Renal pelvis (tissue), 4 donors: ENCODE measurements around the gene LETMD1. TPM values are rescaled to one million over a fixed set of nuclear protein-coding genes. Genes with fewer than 3 reads are reported as not detected.
A peak's percentile ranks its signal among the peaks of the same experiment; 100 is the strongest.

ENCODE experiments used
- DNase-seq: peaks from one replicate; pipeline ENCODE4 v3.0.0-alpha.2; 2013
- polyA plus RNA-seq, 3 donors: library from polyadenylated mRNA; unstranded; fragments of 120-200 nt; gene quantifications; one replicate each; pipeline ENCODE4 v1.2.1, GENCODE V29; 2013; ENCODE audit not compliant: insufficient read length in 3 of 3

The LETMD1 gene
- polyA plus RNA-seq, 3 donors, result 81.3 to 161 (median 149) TPM

DNA sequence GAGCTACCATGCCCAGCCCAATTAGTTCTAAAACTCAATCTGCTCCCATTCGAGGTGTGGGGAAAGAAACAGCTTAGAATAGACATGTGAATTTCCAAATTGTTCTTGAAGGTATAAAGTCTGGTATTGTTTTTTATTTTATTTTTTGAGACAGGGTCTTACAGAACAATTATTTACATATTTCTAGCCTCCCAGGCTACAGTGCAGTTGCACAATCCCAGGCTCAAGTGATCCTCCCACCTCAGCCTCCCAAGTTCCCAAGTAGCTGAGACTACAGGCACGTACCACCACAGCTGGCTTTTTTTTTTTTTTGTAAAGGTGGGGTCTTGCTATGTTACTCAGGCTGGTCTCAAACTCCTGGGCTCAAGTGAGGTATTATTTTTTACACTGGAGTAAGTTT, 28.2 kb upstream of the LETMD1 start:
- DNase-seq, result no peak

DNA sequence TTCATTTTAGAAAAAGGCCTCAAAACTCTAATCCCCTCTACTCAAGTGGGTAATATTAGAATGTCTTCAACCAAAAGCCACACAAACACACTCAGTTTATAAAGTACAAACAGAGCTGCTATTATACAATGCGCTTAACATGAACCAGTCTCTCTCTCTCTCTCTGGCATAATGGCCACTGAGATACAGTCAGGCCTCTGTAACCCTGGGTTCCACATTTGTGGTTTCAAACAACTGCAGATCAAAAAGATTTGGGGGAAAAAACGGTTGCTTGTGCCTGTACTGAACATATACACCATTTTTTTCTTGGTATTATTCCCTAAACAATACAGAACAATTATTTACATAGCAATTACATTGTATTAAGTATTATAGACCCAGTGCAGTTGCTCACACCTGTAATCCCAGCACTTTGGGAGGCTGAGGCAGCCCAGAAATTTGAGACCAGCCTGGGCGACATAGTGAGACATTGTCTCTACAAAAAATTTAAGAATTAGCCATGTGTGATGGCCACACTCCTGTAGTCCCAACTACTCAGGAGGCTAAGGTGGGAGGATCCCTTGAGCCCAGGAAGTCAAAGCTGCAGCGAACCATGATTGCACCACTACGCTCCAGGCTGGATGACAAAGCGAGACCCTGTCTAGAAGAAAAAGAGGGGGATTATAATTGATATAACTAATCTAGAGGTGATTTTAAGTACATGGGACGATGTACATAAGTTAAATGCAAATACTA, 27.5 kb upstream of the LETMD1 start:
- DNase-seq, result no peak

DNA sequence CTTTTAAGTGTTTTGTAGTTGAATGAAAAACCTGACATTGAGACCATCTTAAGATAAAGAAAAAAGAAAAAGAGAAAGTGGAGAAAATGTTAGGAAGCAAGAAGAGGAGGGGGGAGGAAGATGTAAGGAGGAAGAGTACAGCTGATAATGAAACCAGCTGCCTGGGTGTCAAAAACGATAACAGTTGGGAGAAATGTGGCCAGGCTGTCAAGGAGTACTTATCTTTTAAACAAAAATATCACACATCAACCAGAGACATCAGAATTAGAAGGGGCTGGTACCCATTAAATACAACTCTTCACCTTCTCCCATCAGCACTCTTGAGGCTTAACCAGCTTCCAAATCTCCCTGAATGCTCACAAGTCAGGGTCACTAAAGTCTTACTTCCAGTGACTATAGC, 26.4 kb upstream of the LETMD1 start:
- no peak for DNase-seq

DNA sequence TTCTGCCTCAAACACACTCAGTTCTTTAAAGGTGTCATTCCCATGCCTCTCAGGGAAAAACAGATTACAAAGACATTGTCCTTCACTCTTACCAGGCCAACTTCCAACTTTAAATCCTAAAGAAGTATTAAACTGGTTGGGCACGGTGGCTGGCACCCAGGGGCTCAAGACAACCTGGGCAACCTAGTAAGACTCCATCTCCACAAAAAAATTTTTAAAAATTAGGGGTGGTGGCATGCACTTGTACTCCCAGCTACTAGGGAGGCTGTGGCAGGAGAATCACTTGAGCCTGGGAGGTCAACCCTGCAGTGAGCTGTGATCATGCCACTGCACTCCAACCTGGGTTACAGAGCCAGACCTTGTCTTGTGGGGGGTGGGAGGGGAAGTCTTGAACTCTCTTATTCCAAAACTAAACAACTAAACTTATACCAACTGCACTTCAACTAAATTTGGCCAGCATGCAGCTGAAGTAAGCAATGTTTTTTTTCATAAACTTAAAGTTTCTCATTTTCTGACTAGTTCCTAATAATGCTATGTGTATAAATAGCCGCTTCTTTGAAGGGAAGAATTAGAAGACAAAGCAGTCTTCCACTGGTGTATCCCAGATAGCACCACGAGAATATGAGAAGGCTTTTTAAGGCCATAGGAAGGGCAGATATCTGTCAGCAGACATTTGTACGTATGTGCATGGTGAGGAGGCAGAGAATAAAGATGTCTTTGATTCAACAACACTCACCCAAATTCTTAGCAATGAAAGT, 24.3 kb upstream of the LETMD1 start:
- no peak for DNase-seq

DNA sequence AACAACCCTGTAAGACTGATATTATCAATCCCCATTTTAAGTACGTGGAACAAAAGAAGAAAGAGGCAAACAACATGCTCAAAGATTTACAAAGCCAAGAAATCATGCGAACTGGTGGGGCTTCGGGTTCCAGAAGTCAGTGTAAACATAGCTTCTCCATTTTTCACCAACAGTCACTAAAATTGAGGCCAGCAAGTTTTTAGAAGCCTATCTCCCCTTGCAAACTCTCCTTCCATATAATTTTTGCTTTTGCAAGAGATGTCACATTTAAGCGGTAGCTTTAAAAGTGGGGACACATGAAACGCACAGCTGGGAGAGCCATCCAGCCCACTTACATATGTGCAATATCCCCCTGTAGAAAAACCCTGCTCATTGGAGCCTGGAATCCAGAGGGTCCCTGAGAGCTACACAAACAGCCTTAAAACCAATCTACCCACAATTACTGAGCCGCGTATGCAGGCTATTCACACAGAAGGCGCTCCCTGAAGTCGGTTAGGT, 22.7 kb upstream of the LETMD1 start:
- DNase-seq, result no peak

DNA sequence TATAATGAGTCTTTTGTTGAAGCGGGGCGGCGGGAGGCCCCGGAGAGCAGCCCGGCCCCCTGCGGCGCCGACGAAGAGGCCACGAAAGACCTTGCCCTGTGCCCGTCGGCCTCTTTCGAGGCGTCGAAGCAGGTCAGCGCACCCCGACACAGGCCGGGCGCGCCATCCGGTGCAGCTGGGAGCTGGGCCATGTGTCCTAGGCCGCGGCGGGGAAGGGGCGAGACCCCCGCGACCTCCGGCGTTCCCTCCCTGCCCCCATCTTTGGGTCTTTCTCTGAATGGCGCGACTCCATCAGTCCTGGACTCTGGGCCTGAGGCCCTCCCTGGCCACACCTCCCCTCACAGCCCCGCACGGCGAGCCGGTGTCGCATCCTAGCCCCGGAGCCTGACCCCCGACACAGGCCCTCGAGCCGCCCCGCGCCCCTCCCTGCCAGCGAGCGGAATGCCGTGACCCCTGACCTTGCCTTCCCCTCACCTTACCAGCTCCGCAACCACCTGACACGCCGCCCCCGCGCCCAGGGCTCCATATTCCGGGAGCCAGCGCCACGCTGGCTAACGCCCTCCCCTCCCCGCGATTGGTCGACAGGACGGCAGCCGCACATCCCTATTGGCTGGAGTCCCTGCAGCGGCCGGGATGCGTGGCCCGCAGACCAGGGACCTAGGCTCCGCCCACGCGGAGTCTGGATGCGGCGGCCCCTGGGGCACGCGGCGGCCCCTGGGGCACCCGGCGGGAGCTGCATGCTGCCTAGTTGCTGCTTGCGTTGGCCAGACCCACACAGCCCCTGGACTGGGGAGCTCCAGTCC, 22.1 kb upstream of the LETMD1 start, which contains the start of gene SLC11A2:
TSS of gene SLC11A2 (minus strand) at position 549 of the 803 bp plus-strand sequence. CDS start 15,656 bp downstream, outside the sequence.
- peak; percentile 95 for DNase-seq

DNA sequence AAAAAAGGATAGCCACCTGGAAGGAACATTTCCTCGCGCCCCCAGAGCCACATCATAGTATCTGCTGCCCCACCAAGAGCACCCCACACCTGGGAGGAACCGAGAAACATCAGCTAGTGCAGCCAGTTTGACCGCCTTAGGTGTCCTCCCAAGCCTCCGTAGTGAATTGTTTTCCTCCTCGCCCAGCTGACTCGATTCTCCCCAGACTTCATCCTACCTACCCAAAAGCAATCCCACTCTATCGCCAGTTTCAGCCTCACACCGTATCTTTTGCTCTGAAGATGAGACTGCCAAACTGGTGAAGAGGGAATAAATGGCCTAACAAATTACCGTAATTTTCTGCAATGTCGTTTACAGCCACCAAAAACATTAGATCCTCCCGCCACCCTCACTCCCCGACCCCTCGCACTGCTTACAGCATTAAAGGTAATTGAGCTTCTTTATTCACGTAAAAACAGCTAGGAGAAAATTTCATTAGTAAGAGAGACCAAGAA, 20.7 kb upstream of the LETMD1 start:
- no peak for DNase-seq

DNA sequence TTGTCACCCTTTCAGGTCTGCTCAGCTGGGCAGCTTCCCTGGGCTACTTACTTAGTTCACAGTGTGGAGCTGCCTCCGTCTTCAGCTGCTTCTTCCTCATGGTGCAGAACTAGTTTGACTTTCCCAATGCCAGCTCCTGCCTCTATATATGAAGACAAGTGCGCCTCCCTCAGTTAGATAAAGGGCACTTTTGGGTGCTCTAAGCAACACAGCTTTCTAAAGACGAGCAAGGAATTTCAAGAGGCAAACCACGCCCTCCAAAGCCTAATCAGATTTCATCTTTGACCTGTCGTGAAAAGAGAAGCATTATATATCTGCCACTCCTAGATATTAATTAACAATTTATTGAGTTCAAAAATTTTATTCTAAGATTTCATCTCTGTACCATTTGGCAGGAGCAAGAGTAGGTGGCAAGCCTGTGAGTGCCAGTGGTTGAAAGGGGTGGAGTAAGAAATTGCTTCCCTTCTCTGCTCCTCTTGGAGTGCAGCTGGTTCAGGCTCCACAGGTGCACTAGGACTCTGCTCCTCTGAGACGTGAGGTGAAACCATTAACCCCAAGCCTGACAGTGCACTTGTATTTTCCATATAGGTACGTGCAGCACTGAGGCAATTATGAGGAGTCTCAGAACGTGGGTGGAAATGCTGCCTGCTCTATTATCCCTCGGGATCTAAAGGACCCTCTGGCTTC, 19.9 kb upstream of the LETMD1 start:
- DNase-seq, result no peak

DNA sequence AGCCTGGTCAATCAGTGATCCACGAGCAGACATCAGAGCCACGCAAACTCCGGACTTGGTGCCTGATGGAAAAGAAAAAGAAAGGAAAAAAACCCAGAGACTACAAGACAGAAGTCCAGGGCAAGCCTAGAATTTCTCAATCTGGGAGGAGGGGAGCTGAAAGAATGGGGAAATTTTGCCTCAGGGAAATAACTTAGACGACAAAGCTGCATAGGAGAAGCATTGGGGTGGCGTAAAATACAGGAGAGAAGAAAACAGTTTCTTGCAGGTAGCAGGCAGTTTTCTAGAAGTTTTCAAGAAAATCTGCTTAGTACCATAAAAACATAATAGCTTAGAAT, 19.3 kb upstream of the LETMD1 start:
- DNase-seq, result no peak

DNA sequence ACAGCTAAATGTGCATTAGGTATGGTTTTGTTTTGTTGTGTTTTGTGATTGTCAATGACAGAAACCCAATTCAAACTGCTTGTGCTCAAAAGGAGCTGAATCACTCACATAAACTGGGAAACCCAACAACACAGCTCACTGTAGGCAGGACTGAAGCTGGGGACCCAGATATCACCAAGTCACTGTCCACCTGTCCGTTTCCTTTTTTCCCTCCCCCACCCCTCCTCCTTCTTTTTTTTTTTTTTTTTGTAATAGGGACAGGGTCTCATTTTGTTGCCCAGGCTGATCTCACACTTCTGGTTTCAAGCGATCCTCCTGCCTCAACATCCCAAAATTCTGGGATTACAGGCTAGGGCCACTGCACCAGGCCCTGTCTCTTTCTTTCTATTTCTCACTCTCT, 15.1 kb upstream of the LETMD1 start:
- no peak for DNase-seq

DNA sequence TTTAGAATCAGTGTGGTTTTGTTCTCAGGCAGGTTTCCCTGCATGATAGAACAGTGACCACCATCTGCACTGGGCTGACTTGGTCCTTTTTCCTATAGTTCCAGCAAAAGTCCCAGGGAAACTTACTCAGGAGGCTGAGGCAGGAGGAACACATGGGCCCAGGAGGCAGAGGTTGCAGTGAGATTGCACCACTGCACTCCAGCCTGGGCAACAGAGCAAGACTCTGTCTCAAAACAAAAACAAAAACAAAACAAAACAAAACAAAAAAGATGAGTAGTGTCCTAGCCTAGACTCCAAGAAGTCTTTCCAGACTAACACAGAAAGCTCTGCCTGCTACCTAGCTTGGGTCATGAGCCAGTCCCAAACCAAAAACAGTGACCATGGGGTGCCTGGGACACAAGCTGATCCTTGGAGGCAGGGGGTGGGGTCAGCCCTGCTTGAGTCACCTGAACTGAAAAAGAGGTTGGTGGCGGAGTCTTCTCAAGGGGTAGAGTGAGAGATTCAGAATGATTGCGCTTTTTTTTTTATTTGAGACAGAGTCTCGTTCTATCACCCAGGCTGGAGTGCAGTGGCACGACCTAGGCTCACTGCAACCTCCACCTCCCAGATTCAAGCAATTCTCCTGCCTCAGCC, 14.6 kb upstream of the LETMD1 start:
- DNase-seq, result no peak

DNA sequence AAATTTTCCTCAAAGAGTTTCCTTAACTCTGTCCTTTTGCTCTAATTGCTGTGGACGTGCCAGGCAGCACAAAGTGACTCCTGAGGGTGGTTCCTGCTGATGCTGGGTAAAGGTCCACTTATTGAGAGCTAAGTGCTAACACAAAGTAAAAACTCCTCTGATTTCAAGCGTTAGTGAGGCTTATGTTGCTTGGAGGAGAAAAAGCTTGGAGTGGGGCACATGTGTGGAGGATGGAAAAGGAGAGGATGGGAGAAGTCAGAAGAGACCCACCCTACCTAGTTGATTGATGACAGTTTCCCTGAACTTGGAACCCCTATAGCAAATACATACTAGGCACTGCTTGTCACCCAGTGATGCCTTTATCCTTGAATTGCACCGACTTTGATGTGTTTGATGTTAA, 11.8 kb upstream of the LETMD1 start:
- no peak for DNase-seq

DNA sequence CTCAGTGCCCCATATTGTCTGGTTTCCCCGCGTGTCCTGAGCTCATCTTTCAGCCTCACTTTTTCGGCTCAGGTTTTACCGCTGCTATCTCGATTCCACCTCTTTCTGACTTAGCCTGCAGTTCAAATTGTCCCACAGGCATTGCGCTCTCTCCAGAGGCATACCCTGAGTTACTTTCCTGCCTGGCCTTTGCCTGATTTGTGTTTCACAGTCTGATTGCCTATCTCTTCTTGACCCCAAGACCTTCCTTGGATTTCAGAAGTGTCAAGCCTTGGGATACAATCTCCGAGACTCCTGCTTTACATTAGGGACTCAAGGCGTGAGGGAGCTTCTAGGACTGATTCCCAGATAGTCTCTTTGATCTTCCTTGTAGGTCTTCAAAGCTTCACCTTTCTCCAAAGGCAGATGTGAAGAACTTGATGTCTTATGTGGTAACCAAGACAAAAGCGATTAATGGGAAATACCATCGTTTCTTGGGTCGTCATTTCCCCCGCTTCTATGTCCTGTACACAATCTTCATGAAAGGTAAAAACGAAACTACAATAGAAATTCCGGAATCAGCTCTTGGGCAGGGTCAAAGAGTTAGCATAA, 629 bp downstream of the LETMD1 start:
- DNase-seq, result no peak

DNA sequence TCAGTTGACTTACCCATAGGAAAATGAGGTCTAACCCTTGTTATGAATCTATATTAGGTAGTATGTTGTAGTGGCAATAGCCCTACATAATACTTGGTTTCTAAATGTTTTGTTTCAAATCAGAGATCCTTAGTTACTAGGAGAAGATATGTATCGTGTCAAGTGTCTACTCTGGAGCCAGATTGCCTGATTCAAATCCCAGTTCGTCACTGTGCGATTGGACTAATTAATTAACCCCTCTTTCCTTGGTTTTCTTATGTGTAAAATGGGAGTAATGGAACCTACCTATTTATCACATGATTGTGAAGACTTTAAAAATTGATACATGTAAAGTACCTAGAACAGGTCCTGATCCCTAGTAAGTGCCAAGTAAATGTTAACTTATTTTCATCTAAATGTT, 1.4 kb downstream of the LETMD1 start:
- no peak for DNase-seq

DNA sequence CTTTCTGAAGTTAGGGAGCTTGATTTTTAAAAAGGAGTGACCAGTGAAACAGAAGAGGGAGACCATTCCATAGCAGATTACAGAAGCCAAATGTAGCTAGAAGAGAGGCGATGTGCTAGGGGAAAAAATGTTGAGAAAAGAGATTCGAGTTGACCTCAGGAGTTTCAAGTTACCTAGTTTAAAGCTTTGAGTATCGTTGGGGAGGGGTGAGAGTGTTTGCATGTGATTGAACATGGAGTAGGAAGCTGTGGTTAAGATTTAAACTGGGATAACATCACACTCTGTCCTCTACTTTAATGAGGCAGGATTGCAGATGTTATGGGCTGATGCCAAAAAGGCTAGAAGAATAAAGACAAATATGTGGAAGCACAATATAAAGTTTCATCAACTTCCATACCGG, 3.7 kb downstream of the LETMD1 start:
- DNase-seq, result no peak

DNA sequence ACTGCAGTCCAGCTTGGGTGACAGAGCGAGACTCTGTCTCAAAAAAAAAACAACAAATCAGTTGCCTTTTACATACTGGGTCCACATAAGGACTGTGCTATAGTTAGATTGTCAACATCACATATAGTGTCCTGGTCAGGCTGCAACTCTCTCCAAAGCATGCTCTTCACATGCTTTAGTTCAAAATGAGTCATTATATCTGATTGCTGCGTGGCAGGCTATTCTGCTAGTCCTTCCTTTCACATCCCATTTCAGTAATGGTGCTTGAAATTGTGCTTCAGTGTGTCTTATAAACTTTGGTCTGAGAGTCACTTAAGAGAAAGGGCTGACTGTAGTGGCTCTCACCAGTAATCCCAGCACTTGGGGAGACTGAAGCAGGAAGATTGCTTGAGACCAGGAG, 6.9 kb downstream of the LETMD1 start:
- DNase-seq, result no peak

DNA sequence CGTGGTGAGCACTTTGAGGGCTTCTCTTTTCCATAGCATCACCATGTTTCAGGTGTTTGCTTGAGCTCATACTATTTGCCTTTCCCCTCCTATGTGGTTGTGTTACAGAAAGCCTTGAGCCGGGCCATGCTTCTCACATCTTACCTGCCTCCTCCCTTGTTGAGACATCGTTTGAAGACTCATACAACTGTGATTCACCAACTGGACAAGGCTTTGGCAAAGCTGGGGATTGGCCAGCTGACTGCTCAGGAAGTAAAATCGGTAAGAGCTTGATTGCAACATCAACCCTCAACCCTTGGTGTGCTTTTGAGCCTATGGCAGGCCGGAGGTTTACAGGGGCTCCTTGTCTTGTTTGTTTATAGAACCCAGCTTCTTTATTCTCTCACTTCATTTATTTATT, 8.1 kb downstream of the LETMD1 start:
- no peak for DNase-seq

DNA sequence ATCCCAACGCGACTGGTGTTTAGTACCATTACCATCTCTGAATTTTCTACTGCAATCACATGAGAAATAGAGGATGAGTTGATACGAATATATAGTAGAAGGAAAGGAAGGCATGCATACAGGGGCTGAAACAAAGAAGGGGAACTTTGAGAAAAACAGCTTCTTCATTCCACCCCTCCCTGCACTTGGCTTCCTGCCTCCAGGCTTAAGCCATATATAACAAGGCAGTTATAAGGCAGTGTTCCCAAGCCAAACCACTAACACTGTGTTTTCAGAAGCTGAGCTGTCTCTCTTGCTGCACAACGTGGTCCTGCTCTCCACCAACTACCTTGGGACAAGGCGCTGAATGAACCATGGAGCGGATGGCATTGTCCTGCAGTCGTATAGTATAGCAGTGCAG, 11.0 kb downstream of the LETMD1 start:
- DNase-seq, result no peak

DNA sequence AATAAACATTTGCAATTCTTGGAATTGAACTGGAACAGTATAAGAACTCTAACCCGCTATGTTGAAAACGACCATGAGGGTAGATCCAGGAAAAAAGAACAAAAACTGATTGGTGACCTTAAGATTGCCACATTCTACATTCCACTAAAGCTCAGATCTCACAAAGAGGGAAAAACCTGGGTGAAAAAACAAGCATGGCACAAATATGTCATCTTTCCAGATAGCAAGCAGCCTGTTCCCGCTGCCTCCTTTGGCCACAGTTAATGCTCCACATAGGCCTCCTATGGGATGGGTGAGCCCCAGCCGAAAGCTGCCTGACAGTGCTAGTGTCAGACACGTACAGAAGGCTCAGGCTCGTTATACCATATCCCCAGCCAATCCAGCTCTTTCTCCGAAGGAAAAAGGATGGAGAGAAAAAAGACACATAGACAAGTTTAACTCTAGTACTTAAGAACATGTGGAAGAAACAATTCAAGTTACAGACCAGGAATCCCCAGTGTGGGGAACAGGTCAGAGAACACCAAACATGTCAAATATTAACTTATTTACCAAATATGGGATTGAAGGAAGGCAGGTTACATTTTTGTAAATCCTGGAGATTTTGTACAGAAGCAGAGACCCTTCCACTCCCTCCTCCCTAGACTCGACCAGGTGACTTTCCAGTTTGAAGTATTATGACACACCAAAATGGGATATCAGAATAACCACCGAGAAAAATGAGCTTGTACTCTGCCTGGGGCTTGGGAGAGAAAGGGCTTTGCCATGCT, 14.7 kb downstream of the LETMD1 start:
- no peak for DNase-seq

DNA sequence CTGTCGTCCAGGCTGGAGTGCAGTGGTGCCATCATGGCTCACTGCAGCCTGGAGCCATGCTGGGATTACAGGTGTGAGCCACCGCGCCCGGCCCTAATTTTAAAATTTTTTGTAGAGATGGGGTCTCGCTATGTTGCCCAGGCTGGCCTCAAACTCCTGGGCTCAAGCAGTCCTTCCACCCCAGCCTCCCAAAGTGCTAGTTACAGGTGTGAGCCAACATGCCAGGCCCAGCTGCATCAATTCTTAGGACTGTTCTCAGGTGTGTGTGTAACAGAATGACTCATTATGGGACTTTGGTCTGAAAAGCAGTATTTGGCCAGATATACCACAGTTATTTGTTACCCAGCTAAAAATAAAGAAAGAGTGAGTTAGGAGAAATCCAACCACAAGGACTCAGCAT, 17.4 kb downstream of the LETMD1 start:
- no peak for DNase-seq
